HepG2 (cell line): ENCODE results near the gene METTL4. TPM values are rescaled to one million over a fixed set of nuclear protein-coding genes. Genes with fewer than 3 reads are reported as not detected.
A peak's percentile ranks its signal among the peaks of the same experiment; 100 is the strongest.

ENCODE experiments used
- ASH2L ChIP-seq: fragments of 300-600, 200-600 bp; sonication (generic); IDR thresholded peaks from 2 replicates; pipeline ENCODE4 v1.7.0; 2017; ENCODE audit warnings: low read depth, mild to moderate bottlenecking, moderate library complexity, mixed read lengths, low read length; ENCODE audit not compliant: insufficient read length
- ATF1 ChIP-seq: IDR thresholded peaks from 2 replicates; pipeline ENCODE4 v1.6.1; 2016; ENCODE audit warnings: mild to moderate bottlenecking, control low read depth
- BCL3 ChIP-seq: sonication (generic); formaldehyde crosslinking; IDR thresholded peaks from 2 replicates; pipeline ENCODE4 v1.5.1; 2020; ENCODE audit warnings: mild to moderate bottlenecking, missing genetic modification reagents, moderate library complexity
- FOXO4 ChIP-seq: sonication (generic); formaldehyde crosslinking; conservative IDR thresholded peaks from 2 replicates; pipeline ENCODE4 v1.8.1; 2023; ENCODE audit warnings: missing genetic modification reagents
- MED8 ChIP-seq: sonication (generic); formaldehyde crosslinking; IDR thresholded peaks from 2 replicates; pipeline ENCODE4 v1.8.1; 2023; ENCODE audit warnings: mild to moderate bottlenecking, missing genetic modification reagents; ENCODE audit not compliant: insufficient replicate concordance
- RFX3 ChIP-seq: IDR thresholded peaks from 2 replicates; pipeline ENCODE4 v1.6.1; 2016; ENCODE audit warnings: missing biosample characterization, missing genetic modification reagents
- RFXANK ChIP-seq: IDR thresholded peaks from 2 replicates; pipeline ENCODE4 v1.6.1; 2016
- RNF219 ChIP-seq: sonication (generic); formaldehyde crosslinking; IDR thresholded peaks from 2 replicates; pipeline ENCODE4 v1.5.0; 2020; ENCODE audit warnings: mild to moderate bottlenecking, missing genetic modification reagents
- SCMH1 ChIP-seq: sonication (generic); formaldehyde crosslinking; IDR thresholded peaks from 2 replicates; pipeline ENCODE4 v1.9.0; 2021; ENCODE audit warnings: missing genetic modification reagents, mild to moderate bottlenecking, borderline replicate concordance
- SMAD3 ChIP-seq: sonication (generic); formaldehyde crosslinking; IDR thresholded peaks from 2 replicates; pipeline ENCODE4 v1.4.0; 2020; ENCODE audit warnings: missing genetic modification reagents
- SMC3 ChIP-seq: IDR thresholded peaks from 2 replicates; pipeline ENCODE4 v1.6.1; 2011; ENCODE audit warnings: low read length, improper control_type of control experiment
- TAF1 ChIP-seq: sonication (generic); formaldehyde crosslinking; IDR thresholded peaks from 2 replicates; pipeline ENCODE4 v1.4.0; 2020; ENCODE audit warnings: missing genetic modification reagents
- ZBTB3 ChIP-seq: sonication (generic); formaldehyde crosslinking; IDR thresholded peaks from 2 replicates; pipeline ENCODE4 v1.4.0; 2020; ENCODE audit warnings: low read depth, mild to moderate bottlenecking, moderate library complexity, missing genetic modification reagents, borderline replicate concordance
- ZNF207 ChIP-seq: fragments of 450-650 bp; IDR thresholded peaks from 2 replicates; pipeline ENCODE4 v1.6.1; 2016; ENCODE audit warnings: antibody characterized with exemption, borderline replicate concordance
- ZNF256 ChIP-seq: sonication (generic); formaldehyde crosslinking; conservative IDR thresholded peaks from 2 replicates; pipeline ENCODE4 v1.4.0; 2020; ENCODE audit warnings: missing genetic modification reagents
- ZNF33A ChIP-seq: sonication (generic); formaldehyde crosslinking; IDR thresholded peaks from 2 replicates; pipeline ENCODE4 v1.5.1; 2020; ENCODE audit warnings: missing genetic modification reagents, mild to moderate bottlenecking, moderate library complexity, borderline replicate concordance
- ZNF543 ChIP-seq: sonication (generic); formaldehyde crosslinking; IDR thresholded peaks from 2 replicates; pipeline ENCODE4 v1.4.0; 2020; ENCODE audit warnings: mild to moderate bottlenecking, missing genetic modification reagents
- ZNF619 ChIP-seq: sonication (generic); formaldehyde crosslinking; IDR thresholded peaks from 2 replicates; pipeline ENCODE4 v1.4.0; 2020; ENCODE audit warnings: mild to moderate bottlenecking, missing genetic modification reagents
- ZNF674 ChIP-seq: sonication (generic); formaldehyde crosslinking; IDR thresholded peaks from 2 replicates; pipeline ENCODE4 v1.5.0; 2020; ENCODE audit warnings: low read depth, mild to moderate bottlenecking, missing genetic modification reagents
- ZNF704 ChIP-seq: sonication (generic); formaldehyde crosslinking; IDR thresholded peaks from 2 replicates; pipeline ENCODE4 v1.8.1; 2023; ENCODE audit warnings: mild to moderate bottlenecking, inconsistent platforms, moderate library complexity, missing genetic modification reagents, borderline replicate concordance
- ZNF775 ChIP-seq: sonication (generic); formaldehyde crosslinking; IDR thresholded peaks from 2 replicates; pipeline ENCODE4 v1.4.0; 2020; ENCODE audit warnings: missing genetic modification reagents, mild to moderate bottlenecking, moderate library complexity, borderline replicate concordance
- ZNF782 ChIP-seq: sonication (generic); formaldehyde crosslinking; IDR thresholded peaks from 2 replicates; pipeline ENCODE4 v1.4.0; 2020; ENCODE audit warnings: missing genetic modification reagents, mild to moderate bottlenecking, borderline replicate concordance
- ZNF788 ChIP-seq: sonication (generic); formaldehyde crosslinking; IDR thresholded peaks from 2 replicates; pipeline ENCODE4 v1.5.0; 2020; ENCODE audit warnings: mild to moderate bottlenecking, missing genetic modification reagents, borderline replicate concordance
- polyA plus RNA-seq, 8 experiments: library from polyadenylated mRNA; depleted of rRNA in 3 of 8; stranded (reverse) in 7 of 8; unstranded in 1 of 8; fragments of >200 nt; fragmentation: Illumina TruSeq in 4 of 8; extraction: Trizol in 4 of 8; gene quantifications; 2 replicates each; pipeline versions ENCODE4 v1.2.1 to v1.2.3, GENCODE V29; 2011 to 2016; ENCODE audit warnings: low read depth in 4 of 8, missing spikeins in 1 of 8, mixed read lengths in 1 of 8; ENCODE audit not compliant: insufficient read depth in 1 of 8
- total RNA-seq, 5 experiments: library from RNA; depleted of rRNA; stranded (reverse); fragments of >200 nt; fragmentation: Illumina TruSeq; extraction: Trizol; gene quantifications; 2 replicates each; pipeline ENCODE4 v1.2.3, GENCODE V29; 2016; ENCODE audit warnings: low read depth in 1 of 5

Gene METTL4
- total and polyA plus RNA-seq, 2 of the 13 experiments (the other 11 are each of a cell fraction or from before 2014, with no cell fraction given), result 6.8 to 8.1 TPM

- TF ChIP-seq ZNF704 (CRISPR knock-in tag), result no peak
- peak; percentile 94 for TF ChIP-seq ASH2L
- TF ChIP-seq FOXO4 (CRISPR knock-in tag), result 0 out of 2 replicates have a peak, but pooled peaks have one; percentile 79
- TF ChIP-seq ATF1 (CRISPR knock-in tag), result peak; percentile 100
- TF ChIP-seq SMC3, result no peak
- TF ChIP-seq ZBTB3, result no peak
- TF ChIP-seq RFXANK (CRISPR knock-in tag), result 0 out of 2 replicates have a peak, but pooled peaks have one; percentile 72
- peak; percentile 93 for TF ChIP-seq ZNF619 (CRISPR knock-in tag)
- TF ChIP-seq ZNF207, result no peak
- TF ChIP-seq ZNF775 (CRISPR knock-in tag), result no peak
- 0 out of 2 replicates have a peak, but pooled peaks have one; percentile 38 for TF ChIP-seq ZNF256 (CRISPR knock-in tag)
- no peak for TF ChIP-seq RNF219
- TF ChIP-seq SCMH1 (CRISPR knock-in tag), result no peak
- no peak for TF ChIP-seq RFX3 (CRISPR knock-in tag)
- peak; percentile 87; the same call in 1 of the 2 replicates for TF ChIP-seq ZNF33A (CRISPR knock-in tag)
- TF ChIP-seq ZNF674 (CRISPR knock-in tag), result no peak; the same call in 1 of the 2 replicates
- peak; percentile 79; the same call in 1 of the 2 replicates for TF ChIP-seq ZNF788 (CRISPR knock-in tag)
- TF ChIP-seq ZNF782 (CRISPR knock-in tag), result no peak
- TF ChIP-seq TAF1 (CRISPR knock-in tag), result peak; percentile 75; the same call in 1 of the 2 replicates
- TF ChIP-seq ZNF543 (CRISPR knock-in tag), result no peak
- peak; percentile 48; the same call in 1 of the 2 replicates for TF ChIP-seq BCL3 (CRISPR knock-in tag)
- peak; percentile 79 for TF ChIP-seq MED8 (CRISPR knock-in tag)
- TF ChIP-seq SMAD3 (CRISPR knock-in tag), result no peak
Measured at GRCh38 chr18:2571200-2572170, at the start of gene METTL4, which contains the start of gene NDC80 (continued).
